ENCODE results near the gene NEK7. TPM values are rescaled to one million over a fixed set of nuclear protein-coding genes. Genes with fewer than 3 reads are reported as not detected.

Gene NEK7
- polyA plus RNA-seq, 1 donor (not counting 4 experiments of a cell fraction or from before 2014, with no cell fraction given): 56.8 TPM

DNA sequence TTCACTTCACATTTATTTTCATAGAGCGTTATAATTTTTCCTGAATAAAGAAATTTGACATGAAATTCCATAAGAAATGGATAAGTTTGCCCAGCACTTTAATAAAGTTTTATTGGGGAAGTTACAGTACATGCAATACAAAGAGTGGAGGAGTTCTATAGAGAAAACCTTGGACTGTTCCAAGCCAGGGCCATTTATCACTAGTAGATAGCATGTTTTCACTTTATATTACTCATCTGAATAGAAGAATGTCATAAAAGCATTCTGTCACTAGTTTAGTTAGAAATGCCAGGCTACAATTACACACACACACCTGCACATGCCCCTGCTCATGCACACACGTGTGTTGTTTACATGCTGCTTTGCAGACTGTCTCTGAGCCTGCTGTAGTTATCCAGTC, 123.3 kb downstream of the NEK7 start:
- TF ChIP-seq EZH2 (IDR thresholded peaks at IDR 0.05; ENCODE audit: low read length): no peak
- no peaks in the 10 kb centered on the region for H4K20me1 ChIP-seq (ENCODE audit: control insufficient read depth, extremely low read depth, insufficient read depth, low read length)
- H3K27me3 ChIP-seq (ENCODE audit: control insufficient read depth, extremely low read depth, insufficient read depth, low read length): no peaks in the 10 kb centered on the region
- H3K79me2 ChIP-seq (ENCODE audit: control insufficient read depth, insufficient read depth, low read length): no peaks in the 10 kb centered on the region
- no peak overlapping the region for H2AFZ ChIP-seq (ENCODE audit: control insufficient read depth, low read length)
- DNase-seq (ENCODE audit: low read depth, low spot score) (no peak), FAIRE-seq (no peak)
- no peaks in the 10 kb centered on the region for H3K9me3 ChIP-seq (ENCODE audit: control insufficient read depth, low read depth, low read length)
- dilution Hi-C loops (cut with MboI; ENCODE audit: extremely low pct_ligation_motif_present, low sequenced_read_pairs): no loop called here
- H3K9me1 ChIP-seq (ENCODE audit: control insufficient read depth, extremely low read depth, insufficient read depth, low read length): no peaks in the 10 kb centered on the region
- H3K9ac ChIP-seq (ENCODE audit: control insufficient read depth, extremely low read depth, insufficient read depth, low read length): no peak overlapping the region
- H3K36me3 ChIP-seq (ENCODE audit: control insufficient read depth in 2 of 2, extremely low read depth in 1 of 2, insufficient read depth in 2 of 2, low read length in 2 of 2): no peaks in the 10 kb centered on the region
- H3K27ac ChIP-seq (ENCODE audit: control insufficient read depth, insufficient read depth, low read length): no peak overlapping the region
- H3K4me1 ChIP-seq (ENCODE audit: control insufficient read depth, extremely low read depth, insufficient read depth, low read length): peaks cover 31% of the 10 kb centered on the region
- no peak overlapping the region for H3K4me2 ChIP-seq (ENCODE audit: control insufficient read depth, extremely low read depth, insufficient read depth, low read depth, low read length)
- H3K4me3 ChIP-seq (ENCODE audit: control insufficient read depth in 2 of 3, extremely low read depth in 1 of 3, insufficient read depth in 2 of 3, low read depth in 1 of 3, low read length in 3 of 3): no peak overlapping the region

- dilution Hi-C loops (cut with MboI; ENCODE audit: extremely low pct_ligation_motif_present, low sequenced_read_pairs): no loop called here
- peaks cover 31% of the 10 kb centered on the region for H3K4me1 ChIP-seq (ENCODE audit: control insufficient read depth, extremely low read depth, insufficient read depth, low read length)
- peak overlapping the region; percentile 13 for H3K27ac ChIP-seq (ENCODE audit: control insufficient read depth, insufficient read depth, low read length)
- H3K36me3 ChIP-seq (ENCODE audit: control insufficient read depth in 2 of 2, extremely low read depth in 1 of 2, insufficient read depth in 2 of 2, low read length in 2 of 2): peaks cover 0 to 2% of the 10 kb centered on the region in 2 experiments
- no peak overlapping the region for H3K9ac ChIP-seq (ENCODE audit: control insufficient read depth, extremely low read depth, insufficient read depth, low read length)
- TF ChIP-seq EZH2 (IDR thresholded peaks at IDR 0.05; ENCODE audit: low read length): no peak
- TF ChIP-seq, protein P1, sequence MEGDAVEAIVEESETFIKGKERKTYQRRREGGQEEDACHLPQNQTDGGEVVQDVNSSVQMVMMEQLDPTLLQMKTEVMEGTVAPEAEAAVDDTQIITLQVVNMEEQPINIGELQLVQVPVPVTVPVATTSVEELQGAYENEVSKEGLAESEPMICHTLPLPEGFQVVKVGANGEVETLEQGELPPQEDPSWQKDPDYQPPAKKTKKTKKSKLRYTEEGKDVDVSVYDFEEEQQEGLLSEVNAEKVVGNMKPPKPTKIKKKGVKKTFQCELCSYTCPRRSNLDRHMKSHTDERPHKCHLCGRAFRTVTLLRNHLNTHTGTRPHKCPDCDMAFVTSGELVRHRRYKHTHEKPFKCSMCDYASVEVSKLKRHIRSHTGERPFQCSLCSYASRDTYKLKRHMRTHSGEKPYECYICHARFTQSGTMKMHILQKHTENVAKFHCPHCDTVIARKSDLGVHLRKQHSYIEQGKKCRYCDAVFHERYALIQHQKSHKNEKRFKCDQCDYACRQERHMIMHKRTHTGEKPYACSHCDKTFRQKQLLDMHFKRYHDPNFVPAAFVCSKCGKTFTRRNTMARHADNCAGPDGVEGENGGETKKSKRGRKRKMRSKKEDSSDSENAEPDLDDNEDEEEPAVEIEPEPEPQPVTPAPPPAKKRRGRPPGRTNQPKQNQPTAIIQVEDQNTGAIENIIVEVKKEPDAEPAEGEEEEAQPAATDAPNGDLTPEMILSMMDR (optimal IDR thresholded peaks at IDR 0.05 in 1 of 3, IDR thresholded peaks at IDR 0.05 in 1 of 3, conservative IDR thresholded peaks at IDR 0.05 in 1 of 3; ENCODE audit: extremely low read depth in 1 of 3, insufficient read depth in 2 of 3, low read length in 3 of 3): no peak
- no peaks in the 10 kb centered on the region for H3K27me3 ChIP-seq (ENCODE audit: control insufficient read depth, extremely low read depth, insufficient read depth, low read length)
- no peaks in the 10 kb centered on the region for H4K20me1 ChIP-seq (ENCODE audit: control insufficient read depth, extremely low read depth, insufficient read depth, low read length)
- no peaks in the 10 kb centered on the region for H3K9me3 ChIP-seq (ENCODE audit: control insufficient read depth, low read depth, low read length)
- no peak for DNase-seq (ENCODE audit: low read depth, low spot score)
- peak overlapping the region; percentile 59 for H3K4me2 ChIP-seq (ENCODE audit: control insufficient read depth, extremely low read depth, insufficient read depth, low read depth, low read length)
- H2AFZ ChIP-seq (ENCODE audit: control insufficient read depth, low read length): peak overlapping the region; percentile 32
- no peaks in the 10 kb centered on the region for H3K79me2 ChIP-seq (ENCODE audit: control insufficient read depth, insufficient read depth, low read length)
- no peak for FAIRE-seq
- H3K9me1 ChIP-seq (ENCODE audit: control insufficient read depth, extremely low read depth, insufficient read depth, low read length): no peaks in the 10 kb centered on the region
- peak overlapping the region in 1 of 3 experiments; percentile 20 for H3K4me3 ChIP-seq (ENCODE audit: control insufficient read depth in 2 of 3, extremely low read depth in 1 of 3, insufficient read depth in 2 of 3, low read depth in 1 of 3, low read length in 3 of 3)
Measured at GRCh38 chr1:198281911-198282310, 125.1 kb downstream of the NEK7 start.

DNA sequence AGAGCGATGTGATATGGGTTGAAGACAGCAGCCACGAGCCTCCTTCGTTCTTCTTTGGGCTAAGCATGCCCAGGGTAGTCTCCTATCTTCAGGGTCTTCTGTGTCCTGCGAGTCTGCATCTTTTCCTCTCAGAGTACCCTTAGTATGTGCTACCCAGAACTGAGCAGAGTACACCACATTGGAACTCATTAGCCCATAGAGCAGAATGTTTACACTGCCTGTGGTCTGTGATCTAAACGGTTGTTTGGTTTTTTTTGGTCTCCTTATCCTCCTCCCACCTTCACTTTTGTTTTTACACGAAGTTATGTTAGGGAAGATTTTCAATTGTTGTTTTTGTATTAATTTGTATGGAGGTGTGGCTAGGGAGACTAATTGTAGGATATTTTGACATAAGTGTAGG, 126.4 kb downstream of the NEK7 start:
- TF ChIP-seq EZH2 (IDR thresholded peaks at IDR 0.05; ENCODE audit: low read length): no peak
- TF ChIP-seq, protein P1 (optimal IDR thresholded peaks at IDR 0.05 in 1 of 3, IDR thresholded peaks at IDR 0.05 in 1 of 3, conservative IDR thresholded peaks at IDR 0.05 in 1 of 3; ENCODE audit: extremely low read depth in 1 of 3, insufficient read depth in 2 of 3, low read length in 3 of 3): no peak
- dilution Hi-C loops (cut with MboI; ENCODE audit: extremely low pct_ligation_motif_present, low sequenced_read_pairs): no loop called here
- H3K27me3 ChIP-seq (ENCODE audit: control insufficient read depth, extremely low read depth, insufficient read depth, low read length): no peaks in the 10 kb centered on the region
- H2AFZ ChIP-seq (ENCODE audit: control insufficient read depth, low read length): no peak overlapping the region
- FAIRE-seq (no peak), DNase-seq (ENCODE audit: low read depth, low spot score) (no peak)
- H3K79me2 ChIP-seq (ENCODE audit: control insufficient read depth, insufficient read depth, low read length): no peaks in the 10 kb centered on the region
- no peaks in the 10 kb centered on the region for H3K9me3 ChIP-seq (ENCODE audit: control insufficient read depth, low read depth, low read length)
- H3K4me2 ChIP-seq (ENCODE audit: control insufficient read depth, extremely low read depth, insufficient read depth, low read depth, low read length): no peak overlapping the region
- H3K4me3 ChIP-seq (ENCODE audit: control insufficient read depth in 2 of 3, extremely low read depth in 1 of 3, insufficient read depth in 2 of 3, low read depth in 1 of 3, low read length in 3 of 3): no peak overlapping the region
- H3K4me1 ChIP-seq (ENCODE audit: control insufficient read depth, extremely low read depth, insufficient read depth, low read length): peaks cover 31% of the 10 kb centered on the region
- no peak overlapping the region for H3K9ac ChIP-seq (ENCODE audit: control insufficient read depth, extremely low read depth, insufficient read depth, low read length)
- peaks cover 0 to 2% of the 10 kb centered on the region in 2 experiments for H3K36me3 ChIP-seq (ENCODE audit: control insufficient read depth in 2 of 2, extremely low read depth in 1 of 2, insufficient read depth in 2 of 2, low read length in 2 of 2)
- no peaks in the 10 kb centered on the region for H3K9me1 ChIP-seq (ENCODE audit: control insufficient read depth, extremely low read depth, insufficient read depth, low read length)
- no peaks in the 10 kb centered on the region for H4K20me1 ChIP-seq (ENCODE audit: control insufficient read depth, extremely low read depth, insufficient read depth, low read length)
- no peak overlapping the region for H3K27ac ChIP-seq (ENCODE audit: control insufficient read depth, insufficient read depth, low read length)

All from keratinocyte (primary cell).